ENCODE data around the gene STXBP4.

Gene STXBP4, protein sequence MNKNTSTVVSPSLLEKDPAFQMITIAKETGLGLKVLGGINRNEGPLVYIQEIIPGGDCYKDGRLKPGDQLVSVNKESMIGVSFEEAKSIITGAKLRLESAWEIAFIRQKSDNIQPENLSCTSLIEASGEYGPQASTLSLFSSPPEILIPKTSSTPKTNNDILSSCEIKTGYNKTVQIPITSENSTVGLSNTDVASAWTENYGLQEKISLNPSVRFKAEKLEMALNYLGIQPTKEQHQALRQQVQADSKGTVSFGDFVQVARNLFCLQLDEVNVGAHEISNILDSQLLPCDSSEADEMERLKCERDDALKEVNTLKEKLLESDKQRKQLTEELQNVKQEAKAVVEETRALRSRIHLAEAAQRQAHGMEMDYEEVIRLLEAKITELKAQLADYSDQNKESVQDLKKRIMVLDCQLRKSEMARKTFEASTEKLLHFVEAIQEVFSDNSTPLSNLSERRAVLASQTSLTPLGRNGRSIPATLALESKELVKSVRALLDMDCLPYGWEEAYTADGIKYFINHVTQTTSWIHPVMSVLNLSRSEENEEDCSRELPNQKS

GRCh38 chr17:54968262-54968987, at the start of gene STXBP4, which contains the start of gene COX11:
STXBP4 (plus strand) TSS chr17:54968765; CDS start chr17:54986220, 17,455 bp downstream.
COX11 (minus strand) TSS chr17:54968654; CDS start chr17:54968646, 8 bp downstream.
- peak; percentile 94 for DNase-seq

DNA sequence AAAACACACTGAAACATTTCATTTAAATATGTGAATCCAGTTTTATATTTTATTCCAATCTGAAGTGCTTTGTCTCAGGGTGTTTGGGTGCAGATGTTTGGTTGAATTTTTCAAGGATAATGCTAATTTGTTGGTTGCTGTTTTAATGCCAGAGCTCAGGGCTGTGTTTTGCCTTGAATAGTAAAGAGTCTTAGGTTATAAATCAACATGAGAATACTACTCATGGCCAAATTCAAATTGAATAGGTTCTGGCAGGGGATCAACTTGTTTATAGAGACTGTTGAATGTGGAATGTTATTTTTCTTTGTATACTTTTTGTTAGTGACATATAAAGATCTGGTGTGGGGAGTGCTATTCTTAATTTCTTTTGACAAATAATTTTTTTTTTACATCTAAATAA, 49.1 kb upstream of the STXBP4 start:
- DNase-seq = no peak

- DNase-seq = no peak
These were observed 47.7 kb upstream of the STXBP4 start for GRCh38 chr17:54920819-54921218.

- no peak for DNase-seq
These were observed 44.2 kb upstream of the STXBP4 start for GRCh38 chr17:54924405-54924804.

DNA sequence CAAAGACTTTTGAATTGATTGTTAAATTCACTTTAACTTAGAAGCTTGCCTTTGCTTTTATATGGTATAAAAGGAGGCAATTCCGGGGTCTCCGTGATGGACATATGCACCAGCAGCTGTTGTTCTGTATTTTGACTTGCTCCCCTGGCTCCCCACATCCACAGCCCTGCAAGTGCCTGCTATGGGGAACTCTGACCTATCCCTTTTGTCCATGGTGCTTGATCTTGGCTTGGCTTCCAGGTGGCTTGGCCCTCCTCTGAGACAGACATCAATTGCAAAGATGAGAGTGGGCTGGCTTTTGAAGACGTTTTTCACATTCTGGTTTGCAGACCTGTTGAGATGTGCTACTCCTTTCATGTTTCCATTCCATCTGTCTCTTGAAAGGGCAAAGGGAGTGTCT, 41.0 kb upstream of the STXBP4 start:
- no peak for DNase-seq

DNA sequence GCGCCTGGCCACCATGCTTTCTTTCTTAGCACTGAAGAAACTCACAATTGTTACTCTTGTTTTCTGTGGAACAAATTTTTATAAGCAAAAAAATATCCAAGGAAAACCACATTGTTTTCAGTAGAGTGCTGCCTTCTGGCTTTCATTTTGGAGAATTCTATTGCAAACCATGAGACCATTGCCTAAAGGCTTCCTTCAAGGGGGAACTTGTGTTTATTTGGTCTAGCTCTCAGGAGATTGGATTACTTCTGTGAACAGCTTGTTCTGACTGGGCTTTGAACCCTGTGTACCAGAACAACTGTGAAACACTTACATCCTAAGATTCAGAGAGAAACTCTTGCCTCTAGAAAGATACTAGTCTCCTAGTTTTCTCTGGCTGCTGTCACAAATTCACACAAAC, 35.9 kb upstream of the STXBP4 start:
- DNase-seq = no peak

GRCh38 chr17:54933921-54934320, 34.6 kb upstream of the STXBP4 start:
- DNase-seq = no peak

DNA sequence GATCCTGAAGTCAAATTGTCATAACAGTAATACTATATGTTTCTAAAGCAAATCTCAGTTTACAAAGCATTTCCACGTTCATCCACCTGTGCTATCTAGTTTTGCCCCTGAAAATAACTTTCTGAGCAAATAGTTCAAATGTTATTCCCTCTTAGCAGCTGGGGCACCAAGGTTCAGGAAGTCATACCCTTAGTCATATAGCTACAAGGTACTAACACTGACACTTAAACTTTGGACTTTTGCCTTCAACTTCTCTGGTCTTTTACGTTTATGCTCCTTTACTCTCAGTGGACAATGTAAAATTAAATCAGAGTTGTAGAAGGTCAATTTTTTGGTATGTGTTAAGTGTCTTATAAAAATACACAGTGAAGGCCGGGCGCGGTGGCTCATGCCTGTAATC, 33.1 kb upstream of the STXBP4 start:
- DNase-seq = no peak

DNA sequence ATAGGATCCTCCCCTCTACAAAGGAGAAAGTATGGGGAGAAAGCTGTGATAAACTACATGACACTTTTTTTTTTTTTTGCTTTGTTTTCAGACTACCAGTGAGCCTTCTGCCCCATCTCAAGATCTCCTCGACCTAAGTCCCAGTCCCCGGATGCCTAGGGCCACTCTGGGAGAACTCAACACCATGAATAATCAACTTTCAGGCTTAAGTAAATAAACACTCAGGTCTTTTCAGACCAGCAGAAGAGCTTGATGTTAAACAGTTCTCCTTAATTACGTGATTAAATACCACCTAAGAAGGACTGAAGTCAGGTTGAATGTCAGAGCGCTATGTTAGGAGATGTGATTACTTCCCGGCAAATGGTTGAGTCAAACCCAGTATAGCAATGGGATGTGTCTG, 31.5 kb upstream of the STXBP4 start:
- DNase-seq = no peak

- DNase-seq = no peak
These were observed 31.1 kb upstream of the STXBP4 start for GRCh38 chr17:54937426-54937825.

- DNase-seq = no peak
These were observed 27.3 kb upstream of the STXBP4 start for GRCh38 chr17:54941285-54941684.

DNA sequence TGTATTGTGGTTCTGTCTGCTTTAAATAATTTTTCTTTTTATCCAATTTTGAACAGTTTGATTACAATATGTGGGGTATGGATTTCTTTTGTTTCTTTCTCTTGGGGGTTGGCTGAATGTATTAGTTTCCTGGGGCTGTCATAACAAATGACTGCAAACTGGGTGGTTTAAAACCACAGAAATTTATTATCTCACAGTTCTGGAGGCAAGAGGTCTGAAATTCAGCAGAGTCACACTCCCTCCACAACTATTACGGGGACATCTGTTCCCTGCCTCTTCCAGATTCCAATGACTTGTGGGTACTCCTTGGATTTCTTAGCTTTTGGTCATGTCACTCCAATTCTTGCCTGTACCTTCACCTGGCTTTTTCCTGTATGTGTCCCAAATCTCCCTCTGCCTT, 23.8 kb upstream of the STXBP4 start:
- DNase-seq = no peak

GRCh38 chr17:54945231-54945630, 23.3 kb upstream of the STXBP4 start:
- no peak for DNase-seq

- no peak for DNase-seq
These were observed 22.9 kb upstream of the STXBP4 start for GRCh38 chr17:54945671-54946070.

DNA sequence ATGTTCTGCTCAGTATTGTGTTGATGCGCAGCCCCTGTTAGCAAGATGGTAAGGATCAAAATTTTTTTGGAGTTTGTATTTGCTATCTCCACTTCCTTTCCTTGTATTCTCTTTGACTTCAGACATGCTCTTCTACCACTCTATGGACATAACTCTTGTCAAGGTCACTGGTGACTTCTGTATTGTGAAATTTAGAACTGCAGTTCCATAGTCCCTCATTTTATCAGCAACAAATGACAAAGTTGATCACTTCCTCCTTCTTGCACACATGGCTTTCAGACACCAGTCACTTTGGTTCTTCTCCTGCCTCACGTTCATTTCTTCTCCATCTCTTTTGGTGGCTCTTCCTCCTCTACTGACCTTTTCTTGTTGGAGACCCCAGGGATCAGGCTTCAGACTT, 21.2 kb upstream of the STXBP4 start:
- DNase-seq = no peak

GRCh38 chr17:54948380-54948779, 20.2 kb upstream of the STXBP4 start:
- DNase-seq = no peak

GRCh38 chr17:54950116-54950515, 18.4 kb upstream of the STXBP4 start:
- DNase-seq = no peak

- DNase-seq = no peak
These were observed 17.3 kb upstream of the STXBP4 start for GRCh38 chr17:54951286-54951685.

- DNase-seq = no peak
These were observed 11.8 kb upstream of the STXBP4 start for GRCh38 chr17:54956791-54957190.

DNA sequence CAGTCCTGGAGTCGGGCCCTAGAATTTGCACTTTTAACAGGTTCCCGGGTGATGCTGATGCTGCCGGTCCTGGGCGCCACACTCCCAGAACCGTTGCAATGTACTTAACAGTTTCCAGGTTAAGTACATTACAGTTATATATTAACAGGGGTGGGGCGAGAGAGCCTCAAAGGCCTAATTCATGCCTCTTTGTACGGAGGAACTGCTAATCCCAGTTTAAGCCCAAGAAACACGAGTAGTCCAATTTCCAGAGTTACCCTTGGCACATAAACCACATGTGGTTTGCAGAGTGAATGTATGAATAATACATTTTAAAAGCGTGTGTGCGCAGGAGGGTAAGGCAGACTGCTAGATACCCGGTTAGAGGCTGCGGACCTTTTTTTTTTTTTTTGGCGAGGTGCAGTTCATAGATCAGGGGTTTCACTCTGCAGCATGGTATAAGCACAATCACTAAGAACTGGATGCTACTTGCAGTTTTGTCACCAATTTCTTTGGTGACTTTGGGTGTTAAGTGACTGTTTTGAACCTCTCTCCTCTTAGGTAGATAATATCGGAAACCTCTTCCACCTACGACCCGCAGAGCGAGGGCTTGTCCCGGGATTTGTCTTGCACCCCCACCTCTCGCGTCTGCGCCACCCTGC, 824 bp upstream of the STXBP4 start:
- peak; percentile 2 for DNase-seq

DNA sequence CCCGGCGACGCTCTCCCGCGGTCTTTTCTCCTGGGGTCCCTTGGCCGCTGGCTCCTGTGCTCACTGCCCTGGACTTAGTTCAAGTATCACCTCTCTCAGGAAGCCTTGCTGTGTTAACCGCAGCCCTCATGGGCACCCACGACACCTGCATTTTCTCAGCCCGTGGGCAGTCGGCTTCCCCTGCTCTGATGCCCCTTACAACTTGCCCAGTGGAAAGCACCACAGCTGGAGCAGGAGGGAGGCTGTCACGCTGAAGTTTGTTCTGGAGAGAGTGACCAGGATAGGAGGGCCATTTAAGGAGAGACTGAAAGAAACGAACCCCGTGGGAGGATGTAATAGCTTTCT, 395 bp downstream of the STXBP4 start:
- DNase-seq = no peak

- DNase-seq = no peak
These were observed 1.4 kb downstream of the STXBP4 start for GRCh38 chr17:54969658-54970572.

Data from NCI-H510A (cell line).